NCI-H146 (cell line): ENCODE results near the gene MYEF2.

Experiments used
- DNase-seq: peaks from one replicate; lab custom pipeline; 2025; lab: John Stamatoyannopoulos, UW

MYEF2 gene

DNA sequence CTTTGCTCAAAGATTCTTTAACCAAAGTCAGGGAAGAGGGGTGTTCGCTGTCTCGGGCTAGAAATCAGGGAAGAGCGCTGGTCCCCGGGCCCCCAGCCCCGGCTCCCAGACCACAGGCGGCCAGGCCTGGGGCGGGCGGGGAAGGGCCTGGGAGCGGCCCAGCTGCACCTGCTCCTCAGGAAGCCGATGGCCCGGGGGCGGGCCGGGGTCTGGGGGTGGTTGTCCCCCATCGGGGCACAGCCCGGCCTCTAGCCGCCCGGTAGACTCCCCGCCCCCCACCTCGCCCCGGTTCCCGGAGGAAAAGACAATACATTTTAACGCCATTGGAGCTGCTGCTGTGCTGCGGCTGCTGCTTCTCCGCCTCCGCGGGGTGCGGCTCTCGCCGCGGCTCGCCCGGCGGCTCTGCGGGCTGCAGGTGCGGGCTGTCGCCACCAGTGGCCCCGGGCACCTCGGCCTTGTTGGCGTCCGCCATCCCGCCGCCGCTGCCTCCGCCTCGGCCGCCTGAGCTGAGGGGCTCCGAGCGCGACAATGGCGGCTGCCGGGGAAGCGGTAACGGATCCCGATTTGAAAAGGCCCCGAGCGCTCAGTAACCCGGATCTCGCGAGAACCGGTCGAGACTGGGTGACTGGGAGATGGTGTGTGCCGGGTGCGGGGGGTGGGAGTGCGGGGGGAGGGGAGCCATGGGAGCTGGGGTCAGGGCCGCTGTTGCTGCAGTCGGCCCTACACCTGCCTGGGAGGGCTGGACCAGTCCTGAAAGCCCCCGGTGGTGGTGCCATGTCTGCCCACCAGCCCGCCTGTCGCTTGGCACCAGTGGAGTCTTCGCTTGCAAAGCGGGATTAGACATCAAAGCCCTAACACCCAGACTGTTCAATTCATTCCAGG, at the start of gene MYEF2:
TSS of gene MYEF2 (minus strand) at position 530 of the 882 bp plus-strand sequence. CDS start at position 472, 58 bp downstream.
- peak; percentile 91 for DNase-seq

- DNase-seq, result no peak
Observed at GRCh38 chr15:48225771-48226170, 47.7 kb upstream of the MYEF2 start.

DNA sequence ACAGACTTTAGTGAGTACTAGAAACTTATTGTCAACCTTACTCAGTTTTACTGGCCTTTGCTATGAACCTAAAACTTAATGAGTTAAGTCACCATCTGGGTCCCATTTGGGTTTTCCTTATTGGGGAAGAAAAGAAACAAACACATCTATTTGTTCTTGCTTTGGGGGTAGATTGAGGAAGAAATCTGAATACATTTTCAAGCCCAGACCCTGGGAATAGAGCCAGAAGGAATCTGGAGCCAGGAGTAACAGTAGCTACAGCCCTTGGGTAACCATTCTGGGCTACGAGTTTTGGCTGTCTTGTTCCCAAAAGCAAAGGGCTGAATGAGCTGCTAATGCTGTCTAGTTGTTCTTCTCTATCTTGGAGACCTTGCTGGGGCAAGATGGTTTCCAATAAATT, 44.5 kb upstream of the MYEF2 start:
- DNase-seq, result no peak

- peak; percentile 48 for DNase-seq
Observed at GRCh38 chr15:48221885-48222284, 43.8 kb upstream of the MYEF2 start.

GRCh38 chr15:48221261-48221660, 43.2 kb upstream of the MYEF2 start:
- no peak for DNase-seq

- no peak for DNase-seq
Observed at GRCh38 chr15:48205981-48206380, 27.9 kb upstream of the MYEF2 start, which contains the start of gene SLC12A1. Gene SLC12A1 (plus strand): TSS chr15:48206302. CDS start chr15:48207720, 1,418 bp downstream.

DNA sequence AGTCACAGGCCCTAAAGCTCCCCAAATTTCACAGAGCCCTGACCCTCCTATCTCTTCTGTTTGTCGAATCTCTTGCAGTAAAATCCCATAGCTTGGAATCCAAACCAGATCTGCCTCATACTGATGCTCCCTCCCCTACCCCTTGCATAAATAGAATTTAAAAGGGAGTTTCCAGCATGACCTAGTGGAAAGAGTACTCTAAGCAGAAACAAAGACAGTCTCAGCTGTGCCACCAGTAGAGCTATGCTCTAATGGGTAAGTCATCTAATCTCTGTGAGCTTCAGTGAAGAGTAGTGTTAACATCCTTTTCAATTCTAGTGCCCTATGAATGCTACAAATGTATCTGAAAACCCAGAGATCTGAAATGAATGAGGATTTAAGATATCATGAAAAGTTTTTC, 24.0 kb upstream of the MYEF2 start:
- no peak for DNase-seq

DNA sequence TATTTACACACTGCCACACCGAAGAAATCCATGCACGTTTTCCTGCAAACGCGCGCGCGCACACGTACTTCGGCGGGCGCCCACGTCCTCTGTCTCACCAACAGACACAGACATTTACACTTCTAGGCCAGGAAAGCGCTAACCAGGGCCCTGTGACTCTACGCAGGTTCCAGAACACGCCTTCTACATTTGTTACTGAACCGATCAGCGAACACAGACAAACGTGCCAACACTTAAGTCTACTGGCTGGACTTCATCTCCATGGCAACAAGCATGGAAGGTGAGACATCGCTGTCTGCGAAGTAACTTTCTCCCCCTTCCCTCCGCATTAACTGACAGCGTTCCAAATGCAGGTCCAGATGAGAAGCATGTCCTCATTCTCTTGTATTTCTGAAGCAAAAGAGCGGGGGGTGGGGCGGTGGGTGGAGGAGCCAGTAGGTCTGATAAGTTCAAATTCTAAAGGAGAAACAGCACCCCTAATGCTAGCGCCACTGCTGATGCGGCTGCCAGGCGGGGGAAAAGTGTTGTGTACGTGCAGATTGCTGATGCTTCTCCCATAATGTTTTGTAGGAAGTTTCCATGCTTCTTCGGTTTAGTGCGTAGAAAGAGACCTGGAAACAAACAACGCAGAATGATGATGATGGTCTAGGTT, 13.6 kb upstream of the MYEF2 start, which contains the start of gene CTXN2:
TSS of gene CTXN2 (plus strand) at position 92 of the 652 bp plus-strand sequence. CDS start 9,636 bp downstream, outside the sequence.
- DNase-seq, result peak; percentile 80

DNA sequence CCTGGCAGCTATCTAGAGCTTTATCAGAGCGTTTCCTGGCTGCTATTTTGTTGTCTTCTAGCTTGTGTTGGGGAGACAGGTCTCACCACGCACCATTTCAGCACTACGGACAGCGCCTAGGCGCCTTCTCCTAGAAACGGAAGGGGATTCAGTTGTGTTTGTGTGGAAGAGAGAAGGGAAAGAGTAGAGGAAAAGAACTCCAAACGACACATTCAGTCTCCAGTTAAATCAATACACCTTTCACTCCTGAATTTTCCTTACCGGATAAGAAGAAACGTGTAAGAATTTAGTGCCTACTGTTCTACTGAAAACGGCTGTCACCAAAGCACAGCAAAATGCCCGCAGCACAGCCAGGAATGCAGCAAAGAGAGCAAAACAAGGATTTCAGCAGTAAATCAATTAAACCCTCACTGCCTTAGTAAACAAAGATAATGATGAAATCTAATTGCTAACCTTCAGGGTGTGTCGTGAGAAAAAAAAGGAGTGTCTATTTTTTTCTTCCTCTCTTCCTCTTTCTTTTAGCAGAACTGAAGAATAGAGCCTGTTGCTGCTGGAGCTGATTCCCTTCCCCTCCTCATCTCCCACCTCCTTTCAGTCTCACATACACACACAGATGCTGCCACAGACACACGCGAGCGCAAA, 13.0 kb upstream of the MYEF2 start:
- peak; percentile 19 for DNase-seq

DNA sequence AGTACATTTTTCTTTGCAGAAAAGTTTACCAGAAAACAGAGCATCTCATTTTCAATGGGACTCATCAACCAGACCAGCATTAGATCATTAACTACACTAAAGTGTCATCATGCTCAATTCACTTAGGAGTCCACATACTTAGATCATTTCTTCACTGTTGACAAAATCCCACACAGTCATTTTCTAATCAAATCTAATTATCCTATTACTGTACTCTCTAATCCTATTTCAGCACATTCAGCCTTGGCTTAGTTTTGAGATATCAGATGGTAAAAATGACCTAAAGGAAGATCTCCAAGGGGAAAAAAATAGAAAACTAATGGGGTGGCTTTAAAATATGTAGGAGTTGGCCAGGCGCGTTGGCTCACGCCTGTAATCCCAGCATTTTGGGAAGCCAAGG, 8.2 kb upstream of the MYEF2 start:
- DNase-seq, result no peak

- DNase-seq, result no peak
Observed at GRCh38 chr15:48185529-48185928, 7.4 kb upstream of the MYEF2 start.

- no peak for DNase-seq
Observed at GRCh38 chr15:48182749-48183148, 4.7 kb upstream of the MYEF2 start.

DNA sequence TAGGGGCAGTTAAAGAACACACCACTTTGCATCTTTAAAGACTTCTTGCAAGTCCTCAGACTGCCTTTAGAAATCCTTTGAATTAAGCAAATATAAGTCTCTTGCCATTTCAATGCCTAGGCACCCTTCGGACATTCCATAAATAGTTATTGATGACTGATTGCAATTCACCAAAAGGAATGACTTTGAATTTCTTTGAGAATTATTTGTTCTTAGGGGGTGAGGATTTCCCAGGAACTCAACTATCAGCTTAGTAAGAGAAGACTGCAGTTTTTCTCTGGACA, 495 bp upstream of the MYEF2 start:
- no peak for DNase-seq

- peak; percentile 65 for DNase-seq
Observed at GRCh38 chr15:48177383-48177765, 721 bp downstream of the MYEF2 start.

DNA sequence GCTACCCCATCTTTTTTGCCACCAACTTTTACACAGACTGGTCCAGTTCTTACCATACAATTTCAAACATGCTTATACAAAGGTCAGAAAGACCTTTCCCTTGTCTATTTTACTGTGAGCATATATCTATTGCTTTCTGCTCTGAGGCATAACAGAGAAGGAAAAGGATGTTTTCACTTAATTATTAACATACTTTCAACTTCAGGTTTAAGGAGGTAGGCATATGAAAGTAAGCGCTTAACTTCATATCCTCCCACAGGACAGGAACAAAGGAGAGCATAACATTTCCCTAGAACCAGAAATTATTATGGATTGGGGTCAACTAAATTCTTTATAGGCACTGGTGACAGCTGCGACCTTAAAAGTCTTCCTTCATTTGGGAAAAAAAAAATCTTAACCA, 1.1 kb downstream of the MYEF2 start:
- DNase-seq, result no peak

DNA sequence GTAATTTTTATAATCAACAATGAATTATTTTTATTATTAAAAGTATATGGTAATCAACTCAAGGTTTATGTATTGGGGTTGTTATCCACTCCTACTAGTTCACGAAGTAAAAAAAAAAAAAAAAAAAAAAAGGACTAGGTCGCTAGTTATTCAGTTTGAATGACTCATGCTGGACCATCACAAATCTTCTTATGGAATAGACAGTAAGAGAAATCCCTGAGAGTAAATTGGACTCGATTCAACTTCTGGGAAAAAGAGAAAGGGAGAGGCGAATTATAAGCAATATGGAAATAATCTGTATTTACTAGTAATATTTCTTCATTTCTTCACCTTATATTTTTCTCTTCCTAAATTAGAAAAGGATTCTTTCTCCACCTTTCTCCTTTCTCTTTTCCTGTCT, 2.0 kb downstream of the MYEF2 start:
- no peak for DNase-seq

GRCh38 chr15:48175126-48175525, 3.0 kb downstream of the MYEF2 start:
- DNase-seq, result no peak

DNA sequence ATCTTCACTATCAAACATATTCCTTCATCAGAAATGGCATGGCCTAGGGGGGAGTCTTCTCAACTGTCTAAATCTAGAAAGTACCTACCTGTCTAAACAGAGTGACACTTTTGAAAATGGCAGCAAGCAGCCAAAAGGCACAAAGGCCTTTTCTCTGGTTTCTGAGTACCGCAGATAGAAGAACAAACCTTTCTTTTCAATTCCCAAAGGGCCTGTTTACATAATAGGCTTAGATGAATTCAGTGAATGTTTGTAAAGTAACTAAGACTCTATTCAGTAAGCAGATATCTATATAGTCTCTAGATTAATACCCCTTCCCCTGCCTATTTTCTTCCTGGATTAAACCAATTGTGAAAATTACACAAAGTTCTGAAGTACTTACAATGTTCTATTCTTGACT, 7.1 kb downstream of the MYEF2 start:
- DNase-seq, result peak; percentile 59

DNA sequence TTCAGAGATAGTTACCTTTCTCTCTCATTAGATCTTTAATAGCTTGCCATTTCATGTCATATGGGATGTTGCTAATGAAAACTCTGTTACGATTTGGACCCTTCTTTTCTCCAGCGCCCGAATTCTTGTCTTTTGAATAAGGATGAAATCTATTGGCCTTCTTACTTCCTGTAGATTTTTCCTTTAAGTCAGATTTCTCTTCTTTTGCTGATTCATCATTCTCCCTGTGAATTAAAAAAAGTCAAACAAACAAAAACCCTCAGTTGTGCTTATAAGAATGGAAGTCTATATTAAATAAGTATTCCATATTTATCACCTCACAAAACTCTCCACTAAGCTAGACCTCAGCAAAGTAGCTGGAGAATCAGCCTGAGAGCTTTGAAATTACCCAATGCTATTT, 9.5 kb downstream of the MYEF2 start:
- DNase-seq, result no peak

DNA sequence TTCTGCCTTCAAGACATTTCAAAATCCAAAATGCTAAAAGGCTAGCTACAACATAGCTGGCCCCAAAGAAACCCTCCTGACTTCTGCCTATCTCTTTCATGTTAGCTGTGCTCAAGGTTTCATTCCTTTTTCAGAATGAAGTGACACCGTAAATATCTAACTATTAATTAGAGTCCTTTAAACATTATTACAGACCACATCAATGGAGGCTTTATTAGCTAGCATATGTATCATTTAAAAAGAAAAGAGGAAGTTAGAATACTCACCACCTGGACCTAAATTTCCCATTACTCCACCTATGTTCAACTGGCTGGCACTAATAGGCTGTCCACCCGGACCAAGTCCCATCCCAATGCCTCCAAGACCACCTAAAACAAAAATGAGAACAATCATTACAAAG, 24.6 kb downstream of the MYEF2 start:
- no peak for DNase-seq

DNA sequence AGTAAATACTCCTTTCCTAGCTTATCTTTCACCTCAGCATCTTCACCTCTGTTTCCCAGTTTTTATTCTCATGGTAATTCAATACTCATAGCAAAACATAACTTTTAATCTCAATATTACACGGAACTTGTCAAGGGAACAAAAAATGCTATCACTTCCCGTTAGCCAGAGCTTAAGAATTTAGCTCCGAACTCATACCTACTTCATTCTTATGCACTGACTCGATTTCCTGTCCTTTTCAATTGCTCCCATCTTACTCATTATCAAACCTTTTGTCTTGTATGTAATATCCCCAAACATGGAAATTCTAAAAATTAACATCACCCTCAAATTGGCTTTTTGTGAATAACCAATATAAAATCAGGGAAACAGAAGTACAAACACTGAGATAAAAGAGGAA, 28.2 kb downstream of the MYEF2 start:
- DNase-seq, result no peak

DNA sequence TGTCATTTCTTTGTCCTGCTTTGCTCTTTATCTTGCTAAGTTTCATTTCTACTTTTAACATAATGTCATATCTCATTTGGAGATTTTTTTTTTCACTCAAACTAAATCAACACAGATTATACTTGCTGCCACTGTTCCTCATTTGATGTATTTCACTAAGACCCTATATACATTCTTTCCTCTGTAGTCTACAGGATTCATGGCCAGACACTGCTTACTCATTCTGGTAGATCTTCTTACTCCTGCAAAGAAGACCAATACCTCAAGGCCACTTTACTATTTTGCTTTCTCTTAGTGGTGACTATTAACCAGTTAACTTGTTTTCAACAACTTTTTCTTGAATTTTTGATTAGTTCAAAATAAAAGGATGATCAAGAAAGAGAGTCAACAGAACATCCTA, 30.7 kb downstream of the MYEF2 start:
- DNase-seq, result no peak

DNA sequence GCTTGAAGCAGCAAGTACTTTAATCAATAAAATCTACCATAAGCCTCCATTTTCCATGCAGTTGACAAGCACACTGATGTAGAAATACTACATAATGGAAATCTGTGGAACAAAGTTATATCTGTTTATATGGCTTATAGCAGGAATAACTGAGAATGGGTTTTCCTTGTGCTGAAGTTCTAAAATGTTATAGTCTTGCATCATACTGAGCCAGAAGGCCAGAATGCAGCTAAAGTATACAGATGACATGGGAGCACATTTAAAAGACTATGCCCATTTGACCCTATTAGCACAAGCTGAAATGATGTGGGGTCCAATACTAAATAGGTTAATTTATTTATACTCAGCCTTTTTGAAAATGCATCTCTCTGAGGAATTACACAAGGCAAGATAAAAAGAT, 32.2 kb downstream of the MYEF2 start:
- DNase-seq, result no peak
